GM18526 (cell line): ENCODE data around the gene NACA2.

ENCODE experiments used
- POLR2A ChIP-seq: IDR thresholded peaks from 3 replicates; pipeline ENCODE4 v1.6.1; 2011; ENCODE audit not compliant: insufficient read length; ENCODE audit errors: extremely low read depth

The NACA2 gene

DNA sequence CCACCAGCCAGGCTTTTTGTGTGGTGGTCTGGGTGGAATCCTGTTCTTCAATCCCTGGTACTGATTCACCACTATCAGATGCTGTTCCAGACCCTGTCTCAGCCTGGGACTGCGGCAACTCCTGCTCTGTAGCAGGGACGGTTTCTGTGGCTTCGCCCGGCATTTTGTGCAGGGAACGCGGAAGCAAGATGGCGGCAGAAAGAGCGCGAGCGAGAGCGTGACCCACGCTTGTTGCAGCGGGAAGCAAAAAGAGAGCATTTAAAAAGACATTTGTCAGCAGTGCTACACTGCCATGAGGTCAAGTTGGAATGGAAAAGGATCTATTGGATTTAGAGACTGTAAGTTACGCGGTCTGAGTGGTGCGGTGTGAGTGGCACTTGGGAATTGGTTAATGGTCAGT lies at the start of gene NACA2:
TSS of gene NACA2 (minus strand) at position 202 of the 400 bp plus-strand sequence. CDS start at position 163, 39 bp downstream.
- no peak for TF ChIP-seq POLR2A

DNA sequence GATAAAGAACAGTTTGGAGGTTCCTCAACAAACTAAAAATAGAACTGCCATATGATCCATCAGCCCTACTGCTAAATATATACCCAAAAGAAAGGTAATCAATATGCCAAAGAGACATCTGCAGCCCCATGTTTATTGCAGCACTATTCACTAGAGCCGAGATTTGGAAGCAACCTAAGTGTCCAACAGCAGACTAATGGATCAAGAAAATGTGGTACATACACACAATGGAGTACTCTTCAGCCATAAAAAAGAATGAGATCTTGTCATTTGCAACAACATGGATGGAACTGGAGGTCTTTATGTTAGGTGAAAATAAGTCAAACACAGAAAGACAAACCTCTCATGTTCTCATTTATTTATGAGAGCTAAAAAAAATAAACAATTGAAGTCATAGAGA lies 48.8 kb upstream of the NACA2 start:
- no peak for TF ChIP-seq POLR2A

DNA sequence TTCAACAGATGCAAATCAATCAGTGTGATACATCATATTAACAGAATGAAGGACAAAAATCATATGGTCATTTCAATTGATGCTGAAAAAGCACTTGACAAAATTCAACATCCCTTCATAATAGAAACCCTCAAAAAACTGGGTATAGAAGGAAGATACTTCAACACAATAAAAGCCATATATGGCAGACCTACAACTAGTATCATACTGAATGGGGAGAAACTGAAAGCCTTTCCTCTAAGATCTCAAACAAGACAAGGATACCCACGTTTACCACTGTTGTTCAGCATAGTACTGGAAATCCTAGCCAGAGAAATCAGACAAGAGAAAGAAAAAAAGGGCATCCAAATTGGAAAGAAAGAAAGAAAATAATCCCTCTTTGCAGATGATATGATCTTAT lies 47.1 kb upstream of the NACA2 start:
- no peak for TF ChIP-seq POLR2A

DNA sequence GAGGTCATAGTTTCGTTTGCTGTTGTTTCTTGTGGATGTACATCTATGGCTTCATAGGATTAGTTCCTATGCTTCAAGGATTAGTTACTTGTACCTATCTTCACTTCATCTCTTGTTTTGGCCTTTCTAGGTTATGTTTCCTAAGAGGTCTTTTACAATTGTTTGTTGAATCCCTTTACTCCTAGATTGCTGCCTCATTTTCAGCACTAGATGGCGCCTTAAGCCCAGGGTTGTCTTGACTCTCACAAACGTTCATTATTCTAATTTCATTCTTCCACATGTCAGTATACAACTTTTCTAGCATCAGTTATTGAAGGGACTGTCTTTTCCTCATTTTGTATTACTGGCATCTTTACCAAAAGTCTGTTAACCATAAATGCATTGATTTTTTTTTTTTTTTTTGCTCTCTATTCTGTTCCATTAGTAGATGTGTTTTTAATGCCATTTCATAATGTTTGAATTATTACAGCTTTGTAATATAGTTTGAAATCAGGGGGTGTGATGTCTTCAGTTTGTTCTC lies 45.0 kb upstream of the NACA2 start:
- no peak for TF ChIP-seq POLR2A

DNA sequence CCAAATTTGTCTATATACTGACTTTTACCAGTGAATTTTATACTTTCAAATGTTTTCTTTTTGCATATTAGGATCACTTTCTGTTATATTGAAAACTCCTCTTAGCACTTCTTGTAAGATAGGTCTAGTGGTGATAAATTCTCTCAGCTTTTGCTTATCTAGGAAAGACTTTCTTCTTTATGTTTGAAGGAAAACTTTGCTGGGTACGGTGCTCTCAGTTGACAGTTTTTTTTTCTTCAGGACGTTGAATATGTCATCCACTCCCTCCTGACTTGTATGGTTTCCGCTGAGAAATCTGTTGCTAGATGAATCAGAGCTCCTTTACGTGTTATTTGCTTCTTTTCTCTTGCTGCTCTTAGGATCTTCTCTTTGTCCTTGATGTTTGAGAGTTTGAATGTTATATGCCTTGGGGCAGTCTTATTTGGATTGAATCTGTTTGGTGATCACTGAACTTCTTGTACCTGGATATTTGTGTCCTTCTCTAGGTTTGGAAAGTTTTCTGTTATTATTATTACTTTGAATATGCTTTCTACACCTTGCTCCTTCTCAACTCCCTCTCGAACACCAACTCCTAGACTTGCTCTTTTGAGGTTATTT lies 44.0 kb upstream of the NACA2 start:
- no peak for TF ChIP-seq POLR2A

DNA sequence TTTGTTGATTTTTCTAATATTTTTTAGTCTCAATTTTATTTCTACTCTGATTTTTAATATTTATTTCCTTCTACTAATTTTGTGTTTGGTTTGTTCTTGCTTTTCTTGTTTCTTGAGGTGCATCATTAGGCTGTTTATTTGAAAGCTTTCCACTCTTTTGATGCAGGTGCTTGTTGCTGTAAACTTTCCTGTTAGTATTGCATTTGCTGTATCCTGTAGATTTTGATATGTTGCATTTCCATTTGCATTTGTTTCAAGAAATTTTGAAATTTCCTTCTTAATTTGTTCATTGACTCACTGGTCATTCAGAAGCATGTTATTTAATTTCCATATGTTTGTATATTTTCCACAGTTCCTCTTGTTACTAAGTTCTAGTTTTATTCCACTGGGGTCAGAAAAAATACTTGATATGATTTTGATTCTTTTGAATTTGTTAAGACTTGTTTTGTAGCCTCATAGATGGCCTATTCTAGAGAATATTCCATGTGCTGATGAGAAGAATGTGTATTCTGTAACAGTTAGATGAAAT lies 43.1 kb upstream of the NACA2 start:
- no peak for TF ChIP-seq POLR2A

DNA sequence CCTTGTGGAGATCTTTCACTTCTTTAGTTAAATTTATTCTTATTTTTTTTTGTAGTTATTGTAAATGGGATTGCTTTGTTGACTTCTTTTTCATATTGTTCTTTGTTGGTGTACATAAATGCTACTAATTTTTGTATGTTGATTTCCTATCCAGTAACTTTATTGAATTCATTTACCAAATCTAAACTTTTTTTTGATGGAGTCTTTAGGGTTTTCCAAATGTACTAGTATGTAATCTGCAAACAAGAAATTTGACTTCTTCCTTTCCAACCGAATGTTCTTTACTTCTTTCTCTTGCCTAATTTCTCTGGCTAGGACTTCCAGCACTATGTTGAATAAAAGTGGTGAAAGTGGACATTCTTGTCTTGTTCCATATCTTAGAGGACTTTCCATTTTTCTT lies 41.8 kb upstream of the NACA2 start:
- no peak for TF ChIP-seq POLR2A

DNA sequence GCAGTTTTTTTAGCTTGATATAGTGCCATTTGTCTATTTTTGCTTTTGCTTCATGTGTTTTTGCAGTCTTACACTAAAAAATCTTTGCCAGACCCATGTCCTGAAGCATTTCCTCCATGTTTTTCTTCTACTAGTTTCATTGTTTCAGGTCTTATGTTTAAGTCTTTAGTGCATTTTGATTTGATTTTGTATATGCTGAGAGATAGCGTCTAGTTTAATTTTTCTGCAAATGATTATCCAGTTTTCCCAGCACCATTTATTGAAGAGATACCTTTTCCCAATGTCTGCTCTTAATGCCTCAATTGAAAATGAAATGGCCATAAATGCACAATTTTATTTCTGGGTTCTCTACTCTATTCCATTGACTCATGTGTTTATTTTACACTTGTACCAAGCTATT lies 40.8 kb upstream of the NACA2 start:
- no peak for TF ChIP-seq POLR2A

DNA sequence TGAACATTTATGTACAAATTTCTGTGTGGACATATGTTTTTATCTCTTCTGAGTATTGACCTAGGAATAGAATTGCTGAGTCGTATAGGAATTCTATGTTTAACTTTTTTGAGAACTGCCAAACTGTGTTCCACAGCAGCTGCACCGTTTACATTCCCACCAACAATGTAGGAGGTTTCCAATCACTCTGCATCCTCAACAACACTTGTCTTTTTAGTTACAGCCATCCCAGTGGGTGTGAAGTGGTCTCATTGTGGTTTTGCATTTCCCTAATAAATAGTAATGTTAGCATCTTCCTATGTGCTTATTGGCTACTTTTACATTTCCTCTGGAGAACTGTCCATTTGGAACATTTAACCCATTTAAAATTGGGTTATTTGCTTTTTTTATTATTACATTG lies 36.6 kb upstream of the NACA2 start:
- no peak for TF ChIP-seq POLR2A

DNA sequence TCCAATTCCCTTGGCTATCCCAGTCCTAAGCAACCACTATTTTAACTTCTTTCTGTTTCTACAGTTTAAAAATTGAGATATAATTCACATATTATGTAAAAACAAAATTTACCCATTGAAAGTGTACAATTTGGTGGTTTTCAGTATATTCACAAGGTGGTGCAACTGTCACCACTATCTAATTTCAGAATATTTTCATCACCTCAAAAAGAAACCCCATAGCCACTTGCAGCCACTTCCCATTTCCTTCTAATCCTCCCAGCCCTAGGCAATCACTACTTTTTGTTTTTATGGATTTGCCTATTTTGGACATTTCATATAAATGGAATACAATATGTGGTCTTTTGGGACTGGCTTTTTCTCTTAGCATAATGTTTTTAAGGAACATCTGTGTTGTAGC lies 36.1 kb upstream of the NACA2 start:
- no peak for TF ChIP-seq POLR2A

DNA sequence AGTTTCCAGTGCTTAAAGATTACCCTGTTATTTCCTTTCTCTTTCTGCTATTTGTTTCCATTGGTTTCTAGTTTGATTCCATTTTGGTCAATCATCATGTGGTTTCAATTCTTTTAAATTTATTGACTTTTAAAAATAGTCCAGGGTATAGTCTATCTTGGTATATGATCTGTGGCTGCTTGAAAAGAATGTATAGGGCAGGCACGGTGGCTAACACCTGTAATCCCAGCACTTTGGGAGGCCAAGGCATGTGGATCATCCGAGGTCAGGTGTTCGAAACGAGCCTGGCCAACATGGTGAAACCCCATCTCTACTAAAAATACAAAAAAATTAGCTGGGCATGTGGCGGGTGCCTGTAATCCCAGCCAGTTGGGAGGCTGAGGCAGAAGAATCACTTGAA lies 34.5 kb upstream of the NACA2 start:
- TF ChIP-seq POLR2A, result no peak

DNA sequence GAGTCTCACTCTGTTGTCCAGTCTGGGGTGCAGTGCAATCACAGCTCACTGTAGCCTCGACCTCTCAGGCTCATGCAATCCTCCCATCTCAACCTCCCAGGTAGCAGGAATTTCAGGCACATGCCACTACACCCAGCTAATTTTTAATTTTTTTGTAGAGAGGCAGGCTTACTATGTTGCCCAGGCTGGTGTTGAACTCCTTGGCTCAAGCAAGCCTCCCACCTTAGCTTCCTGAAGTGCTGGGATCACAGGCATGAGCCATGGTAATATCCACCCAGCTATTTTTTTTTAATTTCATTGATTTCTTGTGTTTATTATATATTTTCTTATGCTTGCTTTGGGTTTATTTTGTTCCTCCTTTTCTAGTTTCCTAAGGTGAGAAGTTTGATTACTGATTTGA lies 33.9 kb upstream of the NACA2 start:
- no peak for TF ChIP-seq POLR2A

DNA sequence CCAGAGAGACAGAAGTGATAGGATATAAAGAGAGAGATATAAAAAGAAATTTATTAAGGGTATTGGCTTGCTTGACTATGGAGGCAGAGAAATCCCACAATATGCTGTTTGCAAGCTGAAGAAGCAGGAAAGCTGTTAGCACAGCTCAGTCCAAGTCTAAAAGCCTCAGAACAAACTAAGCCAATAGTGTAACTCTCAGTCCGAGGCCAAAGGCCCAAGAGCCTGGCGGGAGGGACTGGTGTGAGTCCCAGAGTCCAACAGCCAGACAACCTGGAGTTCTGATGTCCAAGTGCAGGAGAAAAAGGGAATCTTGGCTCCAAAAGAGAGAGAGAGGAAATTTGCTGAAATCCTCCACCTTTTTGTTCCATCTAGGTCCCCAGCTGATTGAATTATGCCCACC lies 30.3 kb upstream of the NACA2 start:
- no peak for TF ChIP-seq POLR2A

DNA sequence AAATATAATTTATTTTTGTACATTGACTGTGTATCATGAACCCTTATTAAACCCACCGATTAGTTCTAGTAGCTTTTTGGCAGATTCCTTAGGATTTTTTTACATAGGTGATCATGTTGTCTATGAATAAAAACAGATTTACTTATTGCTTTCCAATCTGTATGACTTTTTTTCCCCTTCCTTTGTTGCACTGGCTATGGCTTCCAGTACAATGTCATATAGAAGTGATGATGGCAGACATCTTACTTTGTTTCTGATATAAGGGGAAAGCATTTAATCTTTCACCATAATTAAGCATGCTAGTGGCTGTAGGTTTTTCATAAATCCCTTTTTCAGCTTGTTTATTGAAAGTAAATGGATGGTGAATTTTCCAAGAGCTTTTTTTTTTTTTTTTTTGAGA lies 28.9 kb upstream of the NACA2 start:
- no peak for TF ChIP-seq POLR2A

DNA sequence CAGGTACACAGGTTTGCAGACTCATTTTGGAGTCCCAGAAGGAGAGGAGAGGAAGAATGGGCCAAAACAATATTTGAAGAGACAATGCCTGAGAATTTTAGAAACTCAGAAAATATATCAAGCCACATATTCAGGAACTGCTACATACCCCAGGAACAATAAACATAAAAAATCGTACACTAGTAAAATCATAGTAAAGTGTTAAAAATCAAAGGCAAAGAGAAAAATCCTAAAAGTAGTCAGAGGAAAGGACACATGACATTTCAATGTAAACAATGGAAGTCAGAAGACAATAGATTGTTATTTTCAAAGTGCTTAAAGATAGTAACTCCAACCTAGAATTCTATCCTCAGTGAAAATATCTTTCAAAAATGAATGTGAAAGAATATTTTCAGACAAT lies 28.5 kb upstream of the NACA2 start:
- no peak for TF ChIP-seq POLR2A

DNA sequence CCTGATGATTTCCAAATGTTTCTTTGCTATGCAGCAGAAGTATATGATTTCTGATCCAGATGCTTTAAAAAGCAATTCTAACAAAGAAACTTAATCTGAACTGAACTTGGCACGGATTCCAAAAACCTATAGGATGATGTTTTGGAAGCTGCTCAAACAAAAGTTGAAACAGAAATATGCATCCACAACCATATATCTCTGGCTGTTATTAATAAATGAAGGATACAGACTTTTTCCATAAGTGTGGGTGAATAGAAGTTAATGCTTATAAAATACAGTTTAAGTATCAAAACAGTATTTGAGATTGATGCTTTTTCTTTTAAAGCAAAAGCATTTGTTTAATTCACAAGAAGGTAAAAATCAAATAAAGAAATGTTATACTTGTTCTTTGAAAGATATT lies 27.9 kb upstream of the NACA2 start:
- TF ChIP-seq POLR2A, result no peak

DNA sequence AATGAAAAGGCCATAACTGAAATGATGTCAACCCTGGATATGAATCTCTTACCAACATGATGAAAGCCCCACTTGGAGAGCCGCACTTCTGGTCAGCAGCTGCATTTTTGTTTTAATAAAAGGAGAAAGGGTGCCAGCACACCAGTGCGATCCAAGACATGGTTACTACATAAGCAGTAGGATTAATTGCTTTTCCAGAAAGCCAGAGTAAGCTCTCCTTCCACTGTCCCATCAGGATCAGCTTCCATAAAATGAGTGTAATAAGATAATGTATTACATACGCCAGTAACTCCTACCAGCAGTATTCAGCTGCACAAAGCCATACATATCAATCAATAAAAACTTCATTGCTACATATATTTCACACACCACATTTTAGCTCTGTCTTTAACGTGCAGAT lies 26.3 kb upstream of the NACA2 start:
- TF ChIP-seq POLR2A, result no peak
